ENCODE data around the gene PIK3C2A.

- TF ChIP-seq POLR2AphosphoS5 (IDR thresholded peaks at IDR 0.05; ENCODE audit: low read depth, low read length): no peak
- TF ChIP-seq POLR2A (IDR thresholded peaks at IDR 0.05; ENCODE audit: low read depth, low read length): no peak
- no peak for TF ChIP-seq TAF1 (IDR thresholded peaks at IDR 0.05; ENCODE audit: low read depth, low read length)
- TF ChIP-seq POU2F2 (IDR thresholded peaks at IDR 0.05; ENCODE audit: low read depth, low read length): no peak
These were observed 6.6 kb upstream of the PIK3C2A start for GRCh38 chr11:17214338-17214737.

Measured in GM12891 (cell line).